HS-5 (cell line): ENCODE data around the gene PIK3IP1.
A peak's percentile ranks its signal among the peaks of the same experiment; 100 is the strongest.

Experiments
- DNase-seq: peaks from one replicate; pipeline ENCODE4 v3.0.0-alpha.2; 2012; ENCODE audit warnings: low read depth

PIK3IP1 gene

DNA sequence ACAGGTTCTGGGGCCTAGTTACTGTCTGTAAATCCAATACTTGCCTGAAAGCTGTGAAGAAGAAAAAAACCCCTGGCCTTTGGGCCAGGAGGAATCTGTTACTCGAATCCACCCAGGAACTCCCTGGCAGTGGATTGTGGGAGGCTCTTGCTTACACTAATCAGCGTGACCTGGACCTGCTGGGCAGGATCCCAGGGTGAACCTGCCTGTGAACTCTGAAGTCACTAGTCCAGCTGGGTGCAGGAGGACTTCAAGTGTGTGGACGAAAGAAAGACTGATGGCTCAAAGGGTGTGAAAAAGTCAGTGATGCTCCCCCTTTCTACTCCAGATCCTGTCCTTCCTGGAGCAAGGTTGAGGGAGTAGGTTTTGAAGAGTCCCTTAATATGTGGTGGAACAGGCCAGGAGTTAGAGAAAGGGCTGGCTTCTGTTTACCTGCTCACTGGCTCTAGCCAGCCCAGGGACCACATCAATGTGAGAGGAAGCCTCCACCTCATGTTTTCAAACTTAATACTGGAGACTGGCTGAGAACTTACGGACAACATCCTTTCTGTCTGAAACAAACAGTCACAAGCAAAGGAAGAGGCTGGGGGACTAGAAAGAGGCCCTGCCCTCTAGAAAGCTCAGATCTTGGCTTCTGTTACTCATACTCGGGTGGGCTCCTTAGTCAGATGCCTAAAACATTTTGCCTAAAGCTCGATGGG, 13.5 kb downstream of the PIK3IP1 start:
- DNase-seq, result no peak

DNA sequence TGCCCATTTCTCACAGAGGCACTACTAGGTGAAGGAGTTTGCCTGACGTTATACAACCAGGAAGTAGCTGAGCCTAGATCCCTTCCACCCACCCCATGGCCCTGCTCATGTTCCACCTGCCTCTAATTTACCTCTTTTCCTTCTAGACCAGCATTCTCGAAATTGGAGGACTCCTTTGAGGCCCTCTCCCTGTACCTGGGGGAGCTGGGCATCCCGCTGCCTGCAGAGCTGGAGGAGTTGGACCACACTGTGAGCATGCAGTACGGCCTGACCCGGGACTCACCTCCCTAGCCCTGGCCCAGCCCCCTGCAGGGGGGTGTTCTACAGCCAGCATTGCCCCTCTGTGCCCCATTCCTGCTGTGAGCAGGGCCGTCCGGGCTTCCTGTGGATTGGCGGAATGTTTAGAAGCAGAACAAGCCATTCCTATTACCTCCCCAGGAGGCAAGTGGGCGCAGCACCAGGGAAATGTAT, 14.1 kb downstream of the PIK3IP1 start:
- DNase-seq, result no peak

DNA sequence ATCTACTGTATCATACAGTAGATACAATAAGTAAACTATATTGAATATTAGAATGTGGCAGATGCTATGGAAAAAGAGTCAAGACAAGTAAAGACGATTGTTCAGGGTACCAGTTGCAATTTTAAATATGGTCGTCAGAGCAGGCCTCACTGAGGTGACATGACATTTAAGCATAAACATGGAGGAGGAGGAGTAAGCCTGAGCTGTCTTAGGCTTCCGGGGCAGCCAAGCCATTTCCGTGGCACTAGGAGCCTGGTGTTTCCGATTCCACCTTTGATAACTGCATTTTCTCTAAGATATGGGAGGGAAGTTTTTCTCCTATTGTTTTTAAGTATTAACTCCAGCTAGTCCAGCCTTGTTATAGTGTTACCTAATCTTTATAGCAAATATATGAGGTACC, 14.5 kb downstream of the PIK3IP1 start:
- DNase-seq, result no peak

DNA sequence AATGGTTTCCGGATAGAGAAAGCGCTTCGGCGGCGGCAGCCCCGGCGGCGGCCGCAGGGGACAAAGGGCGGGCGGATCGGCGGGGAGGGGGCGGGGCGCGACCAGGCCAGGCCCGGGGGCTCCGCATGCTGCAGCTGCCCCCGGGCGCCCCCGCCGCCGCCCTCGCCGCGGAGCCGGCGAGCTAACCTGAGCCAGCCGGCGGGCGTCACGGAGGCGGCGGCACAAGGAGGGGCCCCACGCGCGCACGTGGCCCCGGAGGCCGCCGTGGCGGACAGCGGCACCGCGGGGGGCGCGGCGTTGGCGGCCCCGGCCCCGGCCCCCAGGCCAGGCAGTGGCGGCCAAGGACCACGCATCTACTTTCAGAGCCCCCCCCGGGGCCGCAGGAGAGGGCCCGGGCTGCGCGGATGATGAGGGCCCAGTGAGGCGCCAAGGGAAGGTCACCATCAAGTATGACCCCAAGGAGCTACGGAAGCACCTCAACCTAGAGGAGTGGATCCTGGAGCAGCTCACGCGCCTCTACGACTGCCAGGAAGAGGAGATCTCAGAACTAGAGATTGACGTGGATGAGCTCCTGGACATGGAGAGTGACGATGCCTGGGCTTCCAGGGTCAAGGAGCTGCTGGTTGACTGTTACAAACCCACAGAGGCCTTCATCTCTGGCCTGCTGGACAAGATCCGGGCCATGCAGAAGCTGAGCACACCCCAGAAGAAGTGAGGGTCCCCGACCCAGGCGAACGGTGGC, 15.7 kb downstream of the PIK3IP1 start:
- no peak for DNase-seq

DNA sequence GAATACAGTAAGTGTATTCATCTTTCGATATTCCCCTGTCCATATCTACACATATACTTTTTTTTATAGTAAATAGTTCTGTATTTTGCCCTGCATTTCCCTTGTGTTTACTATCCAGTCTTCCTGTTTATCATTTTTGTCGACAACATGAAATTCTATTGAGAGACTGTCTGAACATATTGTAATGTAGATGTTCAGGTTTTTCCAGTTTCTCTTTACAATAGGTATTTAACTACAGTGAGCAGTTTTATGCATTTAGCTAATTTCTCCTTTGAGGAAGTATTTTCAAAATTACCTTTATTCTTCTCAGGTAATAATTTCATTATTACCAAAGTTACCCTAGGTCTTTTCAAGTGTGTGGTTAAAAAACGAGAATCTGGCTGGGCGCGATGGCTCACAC, 16.7 kb downstream of the PIK3IP1 start:
- no peak for DNase-seq

DNA sequence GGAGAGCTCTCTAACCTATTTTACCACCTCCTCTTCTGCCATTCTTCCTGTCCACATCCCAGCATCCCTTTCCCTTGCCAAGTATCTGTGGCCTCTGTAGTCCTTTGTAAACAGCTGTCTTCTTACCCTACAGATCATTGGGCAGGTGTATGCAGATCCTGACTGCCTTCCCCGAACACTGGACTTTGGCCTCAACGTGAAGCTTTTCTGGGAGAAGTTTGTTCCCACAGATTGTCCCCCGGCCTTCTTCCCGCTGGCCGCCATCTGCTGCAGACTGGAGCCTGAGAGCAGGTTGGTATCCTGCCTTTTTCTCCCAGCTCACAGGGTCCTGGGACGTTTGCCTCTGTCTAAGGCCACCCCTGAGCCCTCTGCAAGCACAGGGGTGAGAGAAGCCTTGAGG, 17.3 kb downstream of the PIK3IP1 start:
- DNase-seq, result no peak

DNA sequence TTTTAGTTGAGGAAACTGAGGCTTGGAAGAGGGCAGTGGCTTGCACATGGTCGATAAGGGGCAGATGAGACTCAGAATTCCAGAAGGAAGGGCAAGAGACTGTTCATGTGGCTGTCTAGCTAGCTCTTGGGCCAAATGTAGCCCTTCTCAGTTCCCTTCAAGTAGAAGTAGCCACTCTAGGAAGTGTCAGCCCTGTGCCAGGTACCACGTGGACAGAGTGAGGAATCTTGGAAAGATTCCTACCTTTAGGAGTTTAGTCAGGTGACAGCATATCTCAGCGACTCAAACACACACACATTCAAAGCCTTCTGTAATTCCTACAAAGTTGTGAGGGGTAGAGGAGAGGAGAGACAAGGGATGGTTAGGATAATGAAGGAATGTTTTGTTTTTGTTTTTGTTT, 18.3 kb downstream of the PIK3IP1 start:
- DNase-seq, result no peak

DNA sequence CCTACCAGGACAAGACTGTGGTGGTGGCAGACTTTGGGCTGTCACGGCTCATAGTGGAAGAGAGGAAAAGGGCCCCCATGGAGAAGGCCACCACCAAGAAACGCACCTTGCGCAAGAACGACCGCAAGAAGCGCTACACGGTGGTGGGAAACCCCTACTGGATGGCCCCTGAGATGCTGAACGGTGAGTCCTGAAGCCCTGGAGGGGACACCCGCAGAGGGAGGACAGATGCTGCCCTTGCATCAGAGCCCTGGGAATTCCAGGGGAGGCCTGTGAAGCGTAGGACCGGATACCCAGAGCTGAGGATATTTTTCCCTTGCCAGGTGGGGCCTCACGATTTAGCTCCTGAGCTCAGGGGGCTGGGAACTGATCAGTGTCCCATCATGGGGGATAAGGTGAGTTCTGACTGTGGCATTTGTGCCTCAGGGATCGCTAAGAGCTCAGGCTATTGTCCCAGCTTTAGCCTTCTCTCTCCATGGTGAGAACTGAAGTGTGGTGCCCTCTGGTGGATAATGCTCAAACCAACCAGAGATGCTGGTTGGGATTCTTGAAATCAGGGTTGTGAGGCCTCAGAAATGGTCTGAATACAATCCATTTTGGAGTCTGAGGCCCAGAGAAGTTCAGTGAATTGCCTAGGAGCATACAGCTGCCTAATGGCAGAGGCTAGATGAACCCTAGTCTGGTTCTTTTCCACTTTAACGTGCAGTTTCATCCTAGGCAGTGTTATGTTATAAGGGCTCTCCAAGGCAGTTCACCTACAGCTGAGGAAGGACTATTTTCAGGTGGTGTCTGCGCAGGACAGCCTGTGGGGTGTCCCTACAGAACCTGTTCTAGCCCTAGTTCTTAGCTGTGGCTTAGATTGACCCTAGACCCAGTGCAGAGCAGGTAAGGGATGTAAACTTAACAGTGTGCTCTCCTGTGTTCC, 19.5 kb downstream of the PIK3IP1 start:
- peak; percentile 28 for DNase-seq

DNA sequence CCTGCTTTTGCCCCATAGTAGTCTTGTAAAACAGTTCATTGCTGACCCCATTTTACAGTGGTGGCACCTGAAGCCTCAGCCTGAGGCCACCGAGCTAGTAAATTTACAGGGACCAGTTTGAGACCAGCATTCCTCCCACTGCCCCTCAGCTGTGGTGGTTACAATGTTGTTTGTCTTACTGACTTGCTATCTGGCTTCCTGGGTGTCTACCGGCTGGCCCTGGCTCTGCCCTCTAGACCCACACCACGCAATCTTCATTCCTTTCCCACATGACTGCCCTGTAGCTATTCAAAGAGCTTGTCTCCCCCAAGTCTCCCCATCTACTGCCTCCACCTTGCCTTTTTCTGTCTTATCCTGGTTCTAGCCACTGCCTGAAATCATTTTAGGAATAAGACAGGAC, 20.8 kb downstream of the PIK3IP1 start:
- DNase-seq, result no peak

DNA sequence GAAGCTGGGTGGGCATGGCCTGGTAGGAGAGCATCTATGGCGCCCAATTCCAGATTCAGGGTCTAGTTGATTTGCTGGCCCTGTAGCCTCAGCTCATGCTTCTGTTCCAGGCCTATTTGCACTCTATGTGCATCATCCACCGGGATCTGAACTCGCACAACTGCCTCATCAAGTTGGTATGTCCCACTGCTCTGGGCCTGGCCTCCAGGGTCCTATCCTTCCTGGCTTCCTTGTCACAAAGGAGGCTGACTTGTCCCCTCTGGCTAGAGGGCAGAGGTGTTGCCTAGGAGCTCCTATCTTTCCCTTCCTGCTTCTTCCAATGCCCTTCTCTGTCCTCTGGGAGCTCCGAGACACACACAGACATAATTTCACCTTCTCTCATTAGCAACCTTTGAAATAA, 21.3 kb downstream of the PIK3IP1 start:
- DNase-seq, result no peak

DNA sequence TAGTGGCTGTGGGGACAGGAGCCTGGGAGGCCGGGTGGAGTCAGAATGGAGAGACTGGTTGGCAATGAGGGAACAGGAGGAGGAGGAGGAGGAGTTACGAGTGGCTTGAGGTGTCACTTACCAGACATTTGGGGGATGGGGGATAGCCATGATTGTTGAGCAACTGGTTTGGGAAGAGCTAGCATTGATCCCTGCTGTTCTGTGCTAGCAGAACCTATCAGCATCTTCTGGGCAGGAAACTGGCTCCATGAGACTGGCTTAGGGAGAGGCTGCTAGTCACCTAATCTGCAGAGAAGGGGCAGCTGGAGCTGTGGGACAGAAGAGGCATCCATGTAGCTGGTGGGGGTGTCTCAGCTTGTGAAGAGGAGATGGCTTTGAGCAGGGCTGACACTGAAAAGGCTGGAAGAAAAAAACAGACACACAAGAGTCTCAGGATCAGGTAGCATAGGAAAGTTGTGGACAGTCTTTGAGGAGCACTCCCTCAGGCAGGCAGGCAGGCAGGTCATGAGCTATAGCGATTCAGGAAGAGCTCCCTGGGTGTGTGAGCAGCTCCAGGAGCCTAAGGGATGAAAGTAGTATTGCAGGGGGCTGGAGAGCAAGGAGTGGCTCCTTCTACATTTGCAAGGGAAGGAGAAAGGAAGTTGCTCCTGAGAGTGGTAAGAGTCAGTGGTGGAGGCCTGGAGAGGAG, 22.3 kb downstream of the PIK3IP1 start:
- no peak for DNase-seq

DNA sequence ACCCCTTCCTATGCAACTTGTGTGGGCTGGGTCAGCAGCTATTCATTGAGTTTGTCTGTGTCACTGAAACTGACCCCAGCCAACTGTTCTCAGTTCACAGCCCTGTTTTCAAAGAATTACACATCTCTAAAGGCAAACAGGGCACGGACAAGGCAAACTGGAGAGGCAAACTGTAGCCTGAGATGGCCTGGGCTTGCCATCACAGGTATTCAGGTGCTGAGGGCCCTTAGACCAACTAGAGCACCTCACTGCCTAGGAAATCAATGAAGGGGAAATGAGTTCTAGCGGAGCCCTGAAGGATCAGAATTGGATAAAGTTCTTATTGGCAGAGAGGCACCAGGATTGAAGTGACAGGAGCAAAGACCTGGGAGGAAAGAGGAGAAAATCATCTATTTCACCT, 24.0 kb downstream of the PIK3IP1 start:
- DNase-seq, result no peak

DNA sequence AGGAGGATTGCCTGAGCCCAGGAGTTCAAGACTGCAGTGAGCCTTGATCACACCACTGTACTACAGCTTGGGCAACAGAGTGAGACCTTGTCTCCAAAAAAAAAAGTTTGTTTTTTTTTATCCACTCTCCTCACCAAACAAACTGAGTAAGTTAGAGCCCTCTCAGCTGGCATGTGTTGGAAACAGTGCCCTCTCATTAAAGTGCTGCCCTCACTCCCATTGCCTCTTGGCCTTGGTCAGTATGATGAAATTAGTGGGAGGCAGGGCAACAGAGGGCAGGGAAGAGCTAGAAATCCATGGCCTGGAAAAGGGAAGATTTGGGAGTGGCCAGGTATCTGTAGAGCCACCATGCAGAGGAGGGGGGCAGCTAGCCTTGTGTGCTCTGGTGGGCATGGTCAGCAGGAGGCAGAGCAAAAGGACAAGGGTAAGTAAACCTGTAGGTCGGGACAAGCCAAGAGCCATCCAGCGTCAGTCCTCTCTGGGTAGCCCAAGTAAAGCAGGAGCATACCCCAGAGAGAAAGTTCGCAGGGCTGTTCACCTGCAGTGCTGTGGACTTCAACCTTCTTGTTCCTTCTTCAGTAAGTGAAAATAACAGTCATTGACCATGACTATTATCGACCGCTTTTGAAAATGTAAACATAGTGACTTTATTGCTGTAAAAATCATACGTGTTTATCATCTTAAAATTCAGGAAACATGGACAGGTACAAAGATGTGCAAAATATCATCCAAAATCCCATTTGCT, 28.2 kb downstream of the PIK3IP1 start:
- DNase-seq, result no peak

DNA sequence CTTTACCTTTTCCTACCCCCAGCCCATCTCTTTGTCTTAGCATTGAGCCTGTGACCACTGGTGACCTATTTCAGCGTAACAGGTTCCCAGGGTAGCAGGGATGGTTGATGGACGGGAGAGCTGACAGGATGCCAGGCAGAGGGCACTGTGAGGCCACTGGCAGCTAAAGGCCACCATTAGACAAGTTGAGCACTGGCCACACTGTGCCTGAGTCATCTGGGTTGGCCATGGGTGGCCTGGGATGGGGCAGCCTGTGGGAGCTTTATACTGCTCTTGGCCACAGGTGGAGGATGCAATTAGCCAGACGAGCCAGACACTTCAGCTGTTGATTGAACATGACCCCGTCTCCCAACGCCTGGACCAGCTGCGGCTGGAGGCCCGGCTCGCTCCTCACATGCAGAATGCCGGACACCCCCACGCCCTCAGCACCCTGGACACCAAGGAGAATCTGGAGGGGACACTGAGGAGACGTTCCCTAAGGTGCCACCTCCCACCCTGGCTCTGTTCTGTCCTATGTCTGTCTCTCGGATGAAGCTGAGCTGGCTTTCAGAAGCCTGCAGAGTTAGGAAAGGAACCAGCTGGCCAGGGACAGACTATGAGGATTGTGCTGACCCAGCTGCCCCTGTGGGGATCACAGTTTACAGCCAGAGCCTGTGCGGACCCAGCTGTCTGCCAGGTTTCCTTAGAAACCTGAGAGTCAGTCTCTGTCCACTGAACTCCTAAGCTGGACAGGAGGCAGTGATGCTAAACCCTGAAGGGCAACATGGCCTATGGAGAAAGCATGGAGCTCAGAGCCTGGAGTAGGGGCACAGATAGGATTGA, 29.8 kb downstream of the PIK3IP1 start:
- DNase-seq, result no peak

DNA sequence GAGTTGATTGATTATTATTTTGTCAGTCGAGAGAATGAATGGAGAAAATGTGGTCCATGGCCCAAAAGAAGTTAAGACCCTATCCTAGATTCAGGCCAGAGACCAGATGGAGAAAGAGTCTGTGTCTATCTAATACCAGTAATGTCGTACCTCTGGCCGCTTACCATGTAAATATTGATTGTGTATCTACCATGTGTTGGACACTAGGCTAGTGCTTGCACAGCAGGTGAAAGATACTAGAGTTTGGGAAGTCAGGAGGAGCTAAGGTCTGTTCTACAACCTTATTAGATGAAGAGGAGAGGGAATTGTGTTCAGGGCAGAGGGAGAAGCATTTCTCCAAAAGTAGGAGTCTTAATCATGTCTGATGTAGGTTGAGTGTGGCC, 31.8 kb downstream of the PIK3IP1 start:
- no peak for DNase-seq

DNA sequence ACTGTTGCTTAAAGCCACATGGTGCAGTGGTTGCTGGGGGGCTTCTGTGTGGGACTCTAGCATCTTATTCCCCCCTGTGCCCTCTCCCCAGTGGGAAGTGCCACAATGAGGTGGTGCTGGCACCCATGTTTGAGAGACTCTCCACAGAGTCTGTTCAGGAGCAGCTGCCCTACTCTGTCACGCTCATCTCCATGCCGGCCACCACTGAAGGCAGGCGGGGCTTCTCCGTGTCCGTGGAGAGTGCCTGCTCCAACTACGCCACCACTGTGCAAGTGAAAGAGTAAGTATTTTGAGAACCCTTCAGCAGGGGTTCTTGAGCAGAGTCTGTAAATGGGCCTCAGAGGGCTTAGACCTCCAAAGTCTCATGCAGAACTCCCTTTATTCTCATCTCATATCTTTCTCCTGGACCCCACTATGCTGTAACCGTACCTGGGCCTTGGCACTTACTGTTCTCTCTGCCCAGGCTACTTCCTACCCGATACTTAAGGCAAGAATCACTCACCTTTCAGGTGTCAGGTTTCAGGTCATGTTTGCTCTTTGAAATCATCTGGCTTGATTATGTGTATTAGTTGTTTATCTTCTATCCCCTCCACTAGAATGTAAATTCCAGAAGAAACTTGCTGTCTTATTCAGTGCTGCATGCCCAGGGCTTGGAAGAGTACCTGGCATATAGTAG, 32.4 kb downstream of the PIK3IP1 start:
- DNase-seq, result no peak

DNA sequence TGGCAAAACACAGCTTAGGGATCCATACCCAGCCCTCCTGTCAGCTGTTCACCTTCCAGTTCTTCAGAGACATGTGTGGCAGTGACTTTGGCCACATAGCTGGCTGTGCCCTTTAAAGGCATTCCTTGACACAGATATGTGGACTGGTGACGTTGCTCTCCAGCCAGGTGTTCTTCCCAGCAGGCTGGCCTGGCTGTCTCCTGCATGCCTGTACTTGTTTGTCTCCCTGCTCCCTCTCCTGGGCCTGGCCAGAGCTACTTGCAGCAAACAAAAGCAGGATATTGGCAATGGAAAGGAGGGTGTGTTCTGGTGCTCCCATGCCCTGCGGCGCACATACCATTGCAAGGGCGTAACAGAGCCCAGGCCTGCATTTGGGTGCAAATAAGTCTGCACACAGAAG, 38.3 kb downstream of the PIK3IP1 start:
- DNase-seq, result no peak

DNA sequence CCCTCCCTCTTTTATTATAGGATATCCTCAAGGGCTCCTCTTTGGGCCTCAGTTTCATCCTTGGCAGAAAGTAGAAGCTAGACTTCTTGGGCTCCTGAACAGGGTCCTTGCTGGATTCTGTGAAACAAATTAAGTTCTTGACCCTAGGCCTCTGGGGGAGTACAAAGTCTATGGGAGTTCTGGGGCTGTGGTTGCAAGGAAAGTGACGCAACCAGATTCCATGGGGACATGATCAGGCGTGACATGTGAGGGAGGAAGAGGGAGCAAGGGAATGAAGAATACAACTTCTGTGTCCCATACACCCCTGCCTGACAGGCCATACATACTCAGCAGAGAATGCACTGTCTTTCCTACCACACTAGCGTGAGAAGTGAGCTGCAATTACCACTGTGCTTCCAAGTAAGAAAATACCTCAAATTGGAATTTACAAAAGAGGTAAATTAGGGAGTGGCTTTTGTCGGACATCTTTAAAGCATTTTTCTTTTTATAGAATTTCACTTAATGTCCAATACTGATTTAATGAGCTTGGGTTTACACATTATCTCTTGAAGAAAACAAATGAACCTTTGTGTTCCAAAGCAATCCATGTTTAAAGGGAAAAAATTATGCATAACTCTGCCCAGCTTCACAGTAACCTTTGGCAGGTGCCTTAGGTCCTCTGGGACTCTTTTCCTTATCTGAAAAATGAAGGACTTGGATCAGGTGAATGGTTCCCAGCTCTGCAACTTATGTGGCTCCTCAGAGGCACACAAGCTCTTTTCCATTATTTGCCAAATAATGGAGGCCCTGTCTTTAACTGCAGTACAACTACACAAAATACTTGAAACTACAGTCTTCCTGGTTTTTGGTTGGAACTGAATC, 41.3 kb downstream of the PIK3IP1 start:
- no peak for DNase-seq
